Measurements from ENCODE around the gene TRIB2. TPM values are rescaled to one million over a fixed set of nuclear protein-coding genes. Genes with fewer than 3 reads are reported as not detected.

TRIB2 gene
- total RNA-seq, result 11.1 and 14.2 TPM in 2 replicates

GRCh38 chr2:12716282-12717190, at the start of gene TRIB2:
TRIB2 (plus strand) TSS chr2:12716936; CDS start chr2:12718308, 1,372 bp downstream.
- H3K4me3 ChIP-seq (ENCODE audit: low read depth, low read length), result peak within 1 kb of the TSS; percentile 59
- TF ChIP-seq CTCF (conservative IDR thresholded peaks at IDR 0.05; ENCODE audit: low read depth, low read length), result no peak
- no peak for DNase-seq (ENCODE audit: low read depth)

- no peak for TF ChIP-seq CTCF (conservative IDR thresholded peaks at IDR 0.05; ENCODE audit: low read depth, low read length)
- no peak for DNase-seq (ENCODE audit: low read depth)
- H3K4me3 ChIP-seq (ENCODE audit: low read depth, low read length), result no peak overlapping the region
Measured at GRCh38 chr2:12669036-12669435, 47.7 kb upstream of the TRIB2 start.

GRCh38 chr2:12672711-12673315, 43.9 kb upstream of the TRIB2 start:
- DNase-seq (ENCODE audit: low read depth), result no peak
- no peak overlapping the region for H3K4me3 ChIP-seq (ENCODE audit: low read depth, low read length)
- no peak for TF ChIP-seq CTCF (conservative IDR thresholded peaks at IDR 0.05; ENCODE audit: low read depth, low read length)

- no peak for TF ChIP-seq CTCF (conservative IDR thresholded peaks at IDR 0.05; ENCODE audit: low read depth, low read length)
- no peak overlapping the region for H3K4me3 ChIP-seq (ENCODE audit: low read depth, low read length)
- no peak for DNase-seq (ENCODE audit: low read depth)
Measured at GRCh38 chr2:12674644-12675328, 42.0 kb upstream of the TRIB2 start.

- TF ChIP-seq CTCF (conservative IDR thresholded peaks at IDR 0.05; ENCODE audit: low read depth, low read length), result no peak
- H3K4me3 ChIP-seq (ENCODE audit: low read depth, low read length), result no peak overlapping the region
- no peak for DNase-seq (ENCODE audit: low read depth)
Measured at GRCh38 chr2:12675352-12675795, 41.4 kb upstream of the TRIB2 start.

- no peak overlapping the region for H3K4me3 ChIP-seq (ENCODE audit: low read depth, low read length)
- DNase-seq (ENCODE audit: low read depth), result no peak
- TF ChIP-seq CTCF (conservative IDR thresholded peaks at IDR 0.05; ENCODE audit: low read depth, low read length), result no peak
Measured at GRCh38 chr2:12675801-12676200, 40.9 kb upstream of the TRIB2 start.

Data from epithelial cell of proximal tubule (primary cell).